ENCODE measurements around the gene SEPTIN6.

GRCh38 chrX:119659522-119659921 lies 33.4 kb downstream of the SEPTIN6 start:
- no peak for TF ChIP-seq POLR2A (IDR thresholded peaks at IDR 0.05)
- TF ChIP-seq CTCF (IDR thresholded peaks at IDR 0.05), result no peak
